HG02852 (cell line): ENCODE measurements around the gene GTF3C1.
"Not testable (repeated sequence)": the region's sequence is repeated elsewhere in the genome, so short reads cannot be mapped to it uniquely, and the experiment has no call there.

ENCODE experiments used
- ATAC-seq: cut with Tn5 transposase; IDR thresholded peaks from one replicate; pipeline ENCODE4 v1.9.1; 2021; ENCODE audit warnings: mild to moderate bottlenecking, moderate library complexity; ENCODE audit not compliant: unreplicated experiment

GTF3C1 gene

DNA sequence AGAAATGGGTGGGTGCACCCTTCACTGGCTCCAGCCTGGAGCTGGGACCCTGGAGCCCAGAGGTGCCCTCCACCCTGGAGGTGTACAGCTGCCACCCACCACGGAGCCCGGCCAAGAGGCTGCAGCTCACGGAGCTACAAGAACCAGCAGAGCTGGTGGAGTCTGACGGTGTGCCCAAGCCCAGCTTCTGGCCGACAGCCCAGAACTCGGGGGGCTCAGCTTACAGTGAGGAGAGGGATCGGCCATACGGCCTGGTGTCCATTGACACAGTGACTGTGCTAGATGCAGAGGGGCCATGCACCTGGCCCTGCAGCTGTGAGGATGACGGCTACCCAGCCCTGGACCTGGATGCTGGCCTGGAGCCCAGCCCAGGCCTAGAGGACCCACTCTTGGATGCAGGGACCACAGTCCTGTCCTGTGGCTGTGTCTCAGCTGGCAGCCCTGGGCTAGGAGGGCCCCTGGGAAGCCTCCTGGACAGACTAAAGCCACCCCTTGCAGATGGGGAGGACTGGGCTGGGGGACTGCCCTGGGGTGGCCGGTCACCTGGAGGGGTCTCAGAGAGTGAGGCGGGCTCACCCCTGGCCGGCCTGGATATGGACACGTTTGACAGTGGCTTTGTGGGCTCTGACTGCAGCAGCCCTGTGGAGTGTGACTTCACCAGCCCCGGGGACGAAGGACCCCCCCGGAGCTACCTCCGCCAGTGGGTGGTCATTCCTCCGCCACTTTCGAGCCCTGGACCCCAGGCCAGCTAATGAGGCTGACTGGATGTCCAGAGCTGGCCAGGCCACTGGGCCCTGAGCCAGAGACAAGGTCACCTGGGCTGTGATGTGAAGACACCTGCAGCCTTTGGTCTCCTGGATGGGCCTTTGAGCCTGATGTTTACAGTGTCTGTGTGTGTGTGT, 100.9 kb downstream of the GTF3C1 start:
- no peak for ATAC-seq

DNA sequence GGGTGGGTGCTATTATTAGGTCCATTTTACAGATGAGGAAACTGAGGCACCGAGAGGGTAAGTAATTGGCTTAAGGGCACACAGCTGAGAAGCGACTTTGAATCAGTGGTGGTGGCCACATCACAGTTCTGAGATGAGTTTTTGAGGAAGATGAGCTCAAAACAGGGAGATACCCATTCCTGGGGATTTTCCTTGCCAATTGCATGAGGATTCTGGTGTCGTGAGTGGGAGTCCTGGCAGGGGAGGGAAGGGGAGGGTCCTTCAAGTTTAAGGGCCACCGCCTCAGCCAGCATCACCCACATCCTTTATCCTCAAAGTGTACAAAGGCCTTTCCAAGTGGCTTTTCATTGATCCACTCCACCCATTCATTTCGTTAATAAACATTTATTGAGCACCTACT, 102.4 kb downstream of the GTF3C1 start:
- no peak for ATAC-seq

DNA sequence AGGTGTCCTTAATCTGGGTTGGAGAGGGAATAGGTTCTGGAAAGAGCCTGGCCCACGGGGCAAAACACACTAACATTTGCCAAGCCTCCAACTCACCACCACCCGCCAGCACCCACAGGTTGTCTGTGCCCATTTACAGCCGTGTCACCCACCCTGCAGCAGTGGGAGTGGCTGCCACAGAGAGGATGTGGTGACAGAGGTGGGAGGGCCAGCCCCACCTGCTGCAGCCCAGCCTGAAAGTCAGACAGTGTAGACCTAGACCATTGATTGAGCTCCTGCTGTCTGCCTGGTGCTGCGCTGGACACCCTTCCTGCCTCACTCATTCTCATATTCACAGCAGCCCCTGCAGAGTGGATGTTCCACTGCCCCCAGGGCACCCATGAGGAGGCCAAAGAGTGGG, 103.0 kb downstream of the GTF3C1 start:
- no peak for ATAC-seq

DNA sequence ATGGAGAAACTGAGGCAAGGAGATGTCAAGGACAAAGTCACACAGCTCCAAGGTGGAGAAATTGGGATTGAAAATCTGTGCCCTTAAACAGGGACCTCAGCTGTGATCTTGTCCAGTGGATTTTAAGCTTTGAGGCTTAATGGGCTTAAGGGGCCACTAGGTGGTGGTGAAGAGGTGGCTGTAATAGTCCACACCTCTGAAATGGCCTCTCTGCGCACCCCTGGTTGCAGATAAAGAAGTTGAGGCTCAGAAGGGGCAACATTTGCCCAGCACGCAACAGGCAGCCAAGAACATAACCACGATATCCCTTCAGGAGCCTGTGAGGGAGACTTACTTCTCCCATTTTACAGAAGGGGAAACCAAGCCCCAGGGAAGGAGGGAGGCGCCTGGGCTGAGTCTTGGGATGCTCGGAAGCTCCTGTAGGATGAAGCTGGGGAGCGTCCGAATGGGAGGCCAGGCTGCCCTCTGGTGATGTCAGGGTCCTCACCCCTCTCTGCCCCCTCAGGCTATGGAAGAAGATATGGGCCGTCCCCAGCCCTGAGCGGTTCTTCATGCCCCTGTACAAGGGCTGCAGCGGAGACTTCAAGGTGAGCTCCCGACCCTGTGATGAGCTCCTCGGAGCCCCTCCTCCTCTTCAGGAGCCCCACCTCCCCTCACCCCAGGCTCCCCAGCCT, 104.1 kb downstream of the GTF3C1 start:
- ATAC-seq = no peak

DNA sequence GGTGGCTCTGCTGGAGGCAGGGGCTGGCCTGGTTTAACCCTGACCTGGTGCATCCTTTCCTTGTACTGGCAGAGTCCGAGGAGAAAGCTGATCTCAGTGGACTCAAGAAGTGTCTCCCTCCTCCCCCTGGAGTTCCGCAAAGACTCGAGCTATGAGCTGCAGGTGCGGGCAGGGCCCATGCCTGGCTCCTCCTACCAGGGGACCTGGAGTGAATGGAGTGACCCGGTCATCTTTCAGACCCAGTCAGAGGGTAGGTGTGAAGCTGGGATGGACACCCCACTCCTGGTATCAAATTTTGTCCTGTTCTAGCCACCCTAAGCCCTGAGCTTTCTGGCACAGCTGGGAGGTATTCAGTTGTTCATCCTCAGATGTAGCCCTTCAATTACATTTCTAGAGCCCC, 105.2 kb downstream of the GTF3C1 start:
- no peak for ATAC-seq

DNA sequence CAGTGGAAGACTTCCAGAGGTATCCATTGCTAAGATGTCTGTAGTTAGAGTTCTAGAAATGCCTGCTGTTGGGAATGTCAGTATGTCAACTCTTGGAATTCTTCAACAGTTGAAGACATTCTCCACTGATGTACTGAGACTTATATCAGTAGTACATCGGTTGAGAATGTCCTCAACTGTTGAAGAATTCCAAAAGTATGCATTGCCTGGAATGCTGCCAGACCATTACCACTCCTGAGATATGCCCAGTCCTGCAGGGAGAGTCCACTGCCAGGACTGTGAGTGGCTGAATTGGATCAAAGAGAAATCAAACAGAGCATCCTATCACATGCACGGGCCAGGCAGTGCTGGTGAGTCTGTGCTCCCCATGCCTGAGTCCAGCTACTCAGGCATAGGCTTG, 105.7 kb downstream of the GTF3C1 start:
- no peak for ATAC-seq

DNA sequence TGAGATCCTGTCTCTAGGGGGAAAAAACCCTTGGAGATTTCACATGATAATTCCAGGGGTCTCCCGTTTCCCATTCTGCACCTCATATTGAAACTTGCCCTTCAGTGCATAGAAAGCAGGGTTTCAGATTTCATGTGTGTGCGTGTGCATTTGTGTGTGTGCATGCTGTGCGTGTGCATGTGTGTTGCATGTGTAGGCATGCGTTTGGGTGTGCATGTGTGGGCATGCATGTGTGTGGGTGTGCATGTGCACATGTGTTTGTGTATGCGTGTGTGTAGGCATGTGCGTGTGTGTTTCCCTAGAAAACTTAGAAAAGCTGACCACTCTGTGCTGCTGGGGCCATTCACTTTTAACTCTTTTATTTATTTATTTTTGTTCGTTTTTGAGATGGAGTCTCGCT, 107.7 kb downstream of the GTF3C1 start:
- ATAC-seq = no peak

DNA sequence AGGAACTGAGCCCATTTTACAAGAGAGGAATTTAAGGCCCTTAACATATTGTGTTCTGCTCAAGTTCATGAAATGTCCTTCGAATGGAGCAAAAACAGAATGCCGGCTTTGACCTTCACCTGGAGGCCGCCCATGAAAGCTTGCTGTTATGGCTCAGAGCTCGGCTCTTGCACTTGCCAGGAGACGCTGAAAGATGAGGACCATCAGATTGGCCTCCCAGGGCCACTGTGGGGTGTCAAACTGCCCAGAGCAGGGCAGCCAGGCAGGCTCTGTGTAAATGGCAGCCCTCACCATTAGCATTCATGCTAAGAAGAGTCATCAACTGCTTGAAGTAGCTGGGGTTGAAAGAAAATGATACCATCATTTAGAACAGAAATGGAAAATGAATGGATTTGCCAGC, 108.4 kb downstream of the GTF3C1 start:
- ATAC-seq = no peak

DNA sequence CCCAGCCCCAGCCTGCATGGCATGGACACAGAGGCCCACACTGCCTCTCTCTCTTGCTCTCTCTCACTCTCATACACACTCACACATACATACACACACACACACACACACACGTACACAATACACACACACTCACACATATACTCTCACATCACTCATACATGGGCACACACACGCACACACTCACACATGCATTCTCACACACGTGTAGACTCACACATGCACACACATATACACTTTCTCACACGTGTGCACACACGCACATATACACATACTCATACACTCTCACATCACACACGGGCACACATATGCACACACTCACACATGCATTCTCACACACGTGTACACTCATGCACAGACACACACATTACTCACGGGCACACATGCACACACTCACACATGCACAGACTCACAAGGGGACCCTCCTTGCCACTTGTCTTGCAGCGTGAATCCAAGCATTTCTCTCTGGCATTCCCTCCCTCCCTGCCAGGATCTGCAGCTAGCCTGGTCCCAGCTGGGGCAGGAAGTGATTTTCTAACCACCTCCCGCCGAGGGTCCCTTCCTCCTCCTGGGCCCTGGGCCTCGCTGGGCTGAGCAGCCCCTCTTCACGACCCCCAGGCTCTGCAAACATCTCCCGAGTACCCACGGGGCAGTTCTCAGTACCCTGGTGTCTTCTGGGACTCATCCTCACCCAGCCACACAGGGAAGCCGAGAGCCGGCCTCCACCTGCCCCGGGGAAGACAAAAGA, 110.3 kb downstream of the GTF3C1 start:
- ATAC-seq = no peak

DNA sequence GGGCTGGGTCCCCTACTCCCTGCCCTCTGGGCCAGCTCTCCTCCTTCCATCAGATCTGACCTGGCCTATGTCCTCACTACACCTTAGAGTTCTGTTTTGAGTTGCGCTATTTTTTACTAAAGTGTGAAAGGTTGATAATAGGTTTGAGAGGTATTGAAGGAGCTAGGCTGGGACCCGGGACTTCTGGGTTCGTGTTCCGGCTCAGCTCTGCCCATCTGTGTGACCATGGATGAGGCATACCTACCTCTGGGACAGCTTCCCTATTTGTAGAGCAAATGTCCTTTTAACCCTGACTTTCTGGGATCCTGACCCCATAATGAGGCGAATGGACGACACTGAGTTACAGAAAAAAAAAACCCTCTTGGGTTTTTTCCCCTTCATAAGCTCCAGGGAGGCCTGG, 111.8 kb downstream of the GTF3C1 start:
- no peak for ATAC-seq

DNA sequence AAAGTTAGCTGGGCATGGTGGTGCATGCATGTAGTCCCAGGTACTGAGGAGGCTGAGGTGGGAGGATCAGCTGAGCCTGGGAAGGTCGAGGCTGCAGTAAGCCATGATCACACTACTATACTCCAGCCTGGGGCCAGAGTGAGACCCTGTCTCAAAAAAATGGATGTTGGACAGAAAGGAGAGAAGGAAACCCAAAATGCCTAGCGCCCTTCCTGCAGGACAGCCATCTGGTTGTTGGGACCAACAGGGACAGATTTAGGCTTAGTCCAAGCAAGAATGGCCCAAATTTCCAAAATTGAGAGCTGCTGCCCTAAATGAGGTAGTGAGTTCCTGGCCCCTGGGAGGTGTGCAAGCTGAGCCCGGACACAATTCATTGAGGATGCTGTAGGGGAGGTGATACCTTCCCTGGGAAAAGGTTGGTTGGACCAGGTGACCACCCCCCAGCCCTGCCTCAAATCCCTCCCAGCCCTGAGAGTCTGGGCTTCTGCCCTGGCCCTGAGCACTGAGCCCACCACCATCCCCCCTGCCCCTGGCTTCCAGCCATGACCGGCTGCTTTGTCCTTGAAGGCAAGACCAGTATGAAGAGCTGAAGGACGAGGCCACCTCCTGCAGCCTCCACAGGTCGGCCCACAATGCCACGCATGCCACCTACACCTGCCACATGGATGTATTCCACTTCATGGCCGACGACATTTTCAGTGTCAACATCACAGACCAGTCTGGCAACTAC, 112.6 kb downstream of the GTF3C1 start:
- no peak for ATAC-seq

DNA sequence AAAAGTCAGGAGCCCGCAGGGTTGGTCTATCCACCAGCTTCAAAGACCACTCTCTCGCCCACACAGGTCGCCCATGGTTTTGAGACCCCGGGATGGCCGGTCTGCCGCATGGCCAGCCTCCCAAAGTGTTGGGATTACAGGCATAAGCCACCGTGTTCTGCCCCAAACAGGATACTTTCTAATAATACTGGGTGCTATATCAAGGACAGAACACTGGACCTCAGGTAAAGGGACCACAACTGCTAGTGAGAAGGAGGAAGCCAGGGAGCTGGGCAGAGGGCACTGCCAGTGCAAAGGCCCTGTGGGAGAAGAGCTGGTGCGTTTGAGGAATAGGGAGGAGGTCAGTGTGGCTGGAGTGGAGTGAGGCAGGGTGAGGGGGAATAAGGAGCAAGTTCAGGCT, 113.6 kb downstream of the GTF3C1 start:
- no peak for ATAC-seq

DNA sequence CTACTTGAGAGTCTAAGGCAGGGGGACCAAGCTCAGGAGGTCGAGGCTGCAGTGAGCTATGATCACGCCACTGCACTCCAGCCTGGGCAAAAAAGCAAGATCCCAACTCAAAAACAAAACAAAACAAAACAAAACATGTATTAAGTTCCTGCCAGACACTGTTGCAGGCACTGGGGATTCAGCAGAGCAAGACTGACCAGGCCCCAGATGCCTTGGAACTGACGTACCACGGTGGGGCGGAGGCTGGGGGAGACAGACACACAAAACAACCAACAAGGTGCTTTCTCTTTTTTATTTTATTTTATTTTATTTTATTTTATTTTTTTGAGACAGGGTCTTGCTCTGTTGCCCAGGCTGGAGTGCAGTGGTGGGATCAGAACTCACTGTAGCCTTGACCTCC, 114.6 kb downstream of the GTF3C1 start:
- not testable (repeated sequence) for ATAC-seq

DNA sequence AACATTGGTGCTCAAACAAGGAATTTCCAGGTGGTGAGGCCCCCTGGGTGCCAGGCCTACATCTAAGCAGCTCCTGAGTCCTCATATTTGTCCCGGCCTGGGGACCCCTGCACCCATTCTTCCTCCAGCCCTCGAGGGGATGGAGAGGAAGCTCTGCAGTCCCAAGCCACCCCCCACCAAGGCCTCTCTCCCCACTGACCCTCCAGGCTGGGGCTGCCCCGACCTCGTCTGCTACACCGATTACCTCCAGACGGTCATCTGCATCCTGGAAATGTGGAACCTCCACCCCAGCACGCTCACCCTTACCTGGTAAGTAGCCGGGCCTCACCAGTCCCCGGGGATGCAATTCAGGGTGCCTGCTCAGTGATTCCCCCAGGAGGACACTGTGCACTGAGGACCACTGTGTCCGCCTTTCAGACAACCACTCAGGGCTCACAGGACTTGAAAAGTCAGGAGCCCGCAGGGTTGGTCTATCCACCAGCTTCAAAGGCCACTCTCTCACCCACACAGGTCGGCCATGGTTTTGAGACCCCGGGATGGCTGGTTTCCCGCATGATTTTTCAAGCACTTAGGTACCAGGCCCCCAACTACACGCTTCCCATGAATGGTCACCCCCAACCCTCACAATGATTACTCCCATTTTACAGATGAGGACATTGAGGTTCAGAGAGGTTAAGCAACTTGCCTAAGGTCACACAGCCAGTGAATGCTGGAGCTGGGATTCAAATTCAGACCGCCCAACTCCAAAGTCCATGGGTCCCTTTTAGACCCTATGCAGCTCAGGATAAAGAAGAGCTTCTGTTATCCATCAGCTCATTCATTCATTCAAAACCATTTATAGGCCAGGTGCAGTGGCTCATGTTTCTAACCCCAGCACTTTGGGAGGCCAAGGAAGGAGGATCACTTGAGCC, 115.3 kb downstream of the GTF3C1 start:
- ATAC-seq = no peak

DNA sequence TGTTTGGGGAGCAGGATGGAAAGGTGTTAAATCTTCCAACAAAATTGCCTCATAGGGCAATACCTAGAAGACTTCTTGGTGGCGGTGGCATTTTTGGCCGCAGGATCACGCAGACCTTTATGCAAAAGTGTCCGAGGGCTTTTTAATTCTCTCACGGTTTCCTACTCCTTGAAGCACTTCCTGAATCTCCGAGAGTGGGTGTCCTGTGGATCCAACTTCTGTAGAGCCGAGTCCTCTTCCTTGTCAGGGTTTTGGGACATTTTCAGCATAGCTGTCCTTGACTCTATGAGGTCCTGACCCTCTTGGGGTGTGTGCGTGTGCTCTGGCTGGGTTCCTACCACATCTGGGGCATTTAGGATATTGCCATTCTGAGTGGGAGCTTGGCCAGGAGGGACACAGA, 116.1 kb downstream of the GTF3C1 start:
- ATAC-seq = no peak

DNA sequence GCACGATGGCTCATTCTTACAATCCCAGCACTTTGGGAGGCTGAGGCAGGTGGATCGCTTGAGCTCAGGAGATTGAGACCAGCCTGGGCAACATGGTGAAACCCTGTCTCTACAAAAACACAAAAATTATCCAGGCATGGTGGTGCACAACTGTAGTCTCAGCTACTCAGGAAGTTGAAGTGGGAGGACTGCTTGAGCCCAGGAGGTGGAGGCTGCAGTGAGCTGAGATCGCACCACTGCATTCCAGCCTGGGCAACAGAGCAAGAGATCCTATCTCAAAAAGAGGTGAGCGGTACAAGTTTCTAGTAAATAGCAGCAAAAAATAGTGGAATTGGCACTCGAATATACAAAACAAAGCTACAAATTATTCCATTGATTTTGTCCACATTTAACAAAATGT, 116.5 kb downstream of the GTF3C1 start:
- ATAC-seq = not testable (repeated sequence)

DNA sequence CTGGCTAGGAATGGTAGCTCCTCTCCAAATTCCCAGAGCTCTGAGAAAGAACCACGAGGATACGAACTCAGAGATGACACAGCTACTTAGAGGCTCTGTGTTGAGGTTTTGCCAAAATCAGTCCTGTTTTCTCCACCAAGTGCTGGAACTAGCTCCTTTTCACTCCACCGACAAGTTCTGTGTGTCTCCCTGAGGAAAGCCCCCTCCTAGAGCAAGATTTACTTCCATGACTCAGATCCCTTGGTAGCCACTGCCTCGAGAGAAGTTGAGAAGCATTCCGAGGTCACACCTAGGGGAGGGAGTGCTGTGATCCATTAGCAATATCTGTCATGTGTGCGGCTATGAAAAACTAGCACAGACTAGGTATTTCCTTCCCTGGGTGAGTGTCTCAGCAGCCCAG, 117.2 kb downstream of the GTF3C1 start:
- no peak for ATAC-seq

DNA sequence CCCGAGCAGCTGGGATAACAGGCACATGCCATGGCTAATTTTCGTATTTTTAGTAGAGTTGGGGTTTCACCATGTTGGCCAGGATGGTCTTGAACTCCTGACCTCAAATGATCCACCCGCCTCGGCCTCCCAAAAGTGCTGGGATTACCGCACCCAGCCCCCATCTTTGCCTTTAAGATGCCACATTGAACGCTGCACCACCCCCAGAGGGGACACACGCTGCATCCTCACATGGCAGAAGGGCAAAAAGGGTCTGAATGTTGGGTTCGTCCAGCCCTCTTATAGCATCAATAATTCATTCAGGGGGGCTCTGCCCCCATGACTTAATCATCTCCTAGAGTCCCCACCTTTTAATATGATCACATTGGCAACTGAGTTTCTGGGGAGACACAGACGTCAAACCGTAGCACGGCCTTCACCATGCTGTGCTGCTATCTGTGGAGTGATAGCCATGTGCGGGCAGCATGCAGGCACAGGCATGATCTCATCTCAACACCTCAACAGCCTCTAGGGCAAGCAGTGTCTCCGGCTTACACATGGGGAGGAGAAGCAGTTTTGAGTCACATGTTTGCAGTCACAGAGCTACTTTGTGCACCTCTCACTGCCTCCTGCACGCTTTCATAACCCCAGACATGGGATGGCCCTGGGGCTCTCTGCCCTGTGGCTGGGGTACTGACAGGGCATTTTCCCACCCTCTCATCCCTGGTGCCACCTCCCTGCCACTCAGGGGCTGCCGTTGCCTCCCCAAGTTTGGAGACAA, 117.8 kb downstream of the GTF3C1 start:
- ATAC-seq = no peak

DNA sequence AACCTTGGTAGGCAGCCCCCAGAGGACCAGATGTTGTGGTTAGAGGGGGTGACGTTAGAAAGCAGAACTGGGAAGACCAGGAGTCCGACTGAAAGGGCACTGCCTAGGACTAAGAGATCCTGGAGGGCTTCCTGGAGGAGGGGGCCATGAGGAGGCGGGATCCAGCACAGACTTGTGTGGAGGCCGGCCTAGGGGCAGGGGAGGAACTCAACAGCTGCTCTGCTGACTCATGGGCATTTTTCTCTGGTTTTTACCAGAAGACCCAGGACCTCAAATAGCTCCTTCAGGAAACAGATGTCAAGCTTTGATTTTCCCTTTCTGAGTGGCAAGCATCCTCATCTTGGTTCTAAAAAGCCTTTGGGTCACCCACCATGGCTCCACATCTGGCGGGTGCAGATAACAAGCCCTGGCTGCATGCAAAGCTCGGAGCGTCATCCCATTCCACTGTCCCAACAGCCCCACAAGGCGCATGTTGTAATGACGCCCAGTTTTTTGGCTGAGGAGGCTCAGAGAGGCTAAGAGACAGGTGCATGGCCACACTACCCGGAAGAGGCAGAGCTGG, 118.7 kb downstream of the GTF3C1 start:
- peak; percentile 32 for ATAC-seq
